ENCODE measurements around the gene PGAM5. TPM values are rescaled to one million over a fixed set of nuclear protein-coding genes. Genes with fewer than 3 reads are reported as not detected.

The PGAM5 gene
- total and polyA plus RNA-seq, 2 of the 13 experiments (the other 11 are each of a cell fraction or from before 2014, with no cell fraction given), result 18.0 to 77.9 TPM

- in situ Hi-C loops (cut with HindIII; ENCODE audit: extremely low pct_ligation_motif_present, low pct_unique_long_range_greater_than_20kb) (no loop called here), intact Hi-C loops (cut with micrococcal nuclease; ENCODE audit: unreplicated experiment) (no loop called here)
- H3K9me3 ChIP-seq (ENCODE audit: low read length), result no peaks in the 10 kb centered on the region
- H3K79me2 ChIP-seq (ENCODE audit: insufficient read depth, low read length), result peaks cover 35% of the 10 kb centered on the region
- peak overlapping the region; percentile 69 to 80 (median 73); a peak in 5 of 6 replicates for H3K4me3 ChIP-seq (replicated peaks in 1 of 3; ENCODE audit: insufficient read depth in 1 of 3, low read depth in 2 of 3, low read length in 3 of 3)
- H3K4me2 ChIP-seq (ENCODE audit: low read depth, low read length), result peak overlapping the region; percentile 75
- no peak for FAIRE-seq
- ChIA-PET CTCF (ENCODE audit: low intra/inter-chr PET ratio, low total read pairs) (no interaction called here), POLR2A (interaction anchor here (0.9 kb wide), 1 partner anchor 12 kb away, joined by 3 read pairs; no protein-coding TSS in a partner anchor)
- H2AFZ ChIP-seq (ENCODE audit: low read length), result no peak overlapping the region
- no TSS peak for BruUV-seq (replicated peaks)
- DNase-seq (ENCODE audit: low spot score), result peak; percentile 77
- peak overlapping the region; percentile 96 for H3K27ac ChIP-seq (ENCODE audit: extremely low read length, insufficient read depth, low read length)
- ATAC-seq, result peak; percentile 87
- no peaks in the 10 kb centered on the region; a peak in 1 of 5 replicates for H3K27me3 ChIP-seq (ENCODE audit: control insufficient read depth in 1 of 2, insufficient read depth in 2 of 2, low read length in 2 of 2)
- WGBS (ENCODE audit: low lambda C conversion rate), result 1% methylated on average over 26 of the region's 89 CpGs
- peaks cover 33% of the 10 kb centered on the region for H3K4me1 ChIP-seq (ENCODE audit: insufficient read depth, low read length)
- peaks cover 0 to 2% of the 10 kb centered on the region in 2 experiments; a peak in 1 of 5 replicates for H3K36me3 ChIP-seq (replicated peaks in 1 of 2; ENCODE audit: control insufficient read depth in 1 of 2, insufficient read depth in 2 of 2, low read length in 2 of 2)
- peak overlapping the region; percentile 89 for H3K9ac ChIP-seq (ENCODE audit: insufficient read depth, low read depth, low read length)
- peaks cover 21% of the 10 kb centered on the region for H4K20me1 ChIP-seq (ENCODE audit: insufficient read depth, low read length)
- TF ChIP-seq HNF4A (CRISPR knock-in tag; IDR thresholded peaks at IDR 0.05) (no peak), JUND (CRISPR knock-in tag; IDR thresholded peaks at IDR 0.05) (peak; percentile 49; the same call in 1 of the 2 replicates), TRIM24 (CRISPR knock-in tag; IDR thresholded peaks at IDR 0.05) (no peak), GPBP1L1 (CRISPR knock-in tag; IDR thresholded peaks at IDR 0.05) (no peak), SOX5 (CRISPR knock-in tag; IDR thresholded peaks at IDR 0.05; ENCODE audit: borderline replicate concordance) (peak; percentile 31; the same call in 1 of the 2 replicates), AGO1 (IDR thresholded peaks at IDR 0.05; ENCODE audit: low read depth, low read length, poor library complexity, severe bottlenecking) (no peak), KDM2A (CRISPR knock-in tag; IDR thresholded peaks at IDR 0.05; ENCODE audit: borderline replicate concordance, low read depth) (peak; percentile 80; the same call in 1 of the 2 replicates), ZFY (CRISPR knock-in tag; IDR thresholded peaks at IDR 0.05) (peak; percentile 96), ZNF777 (CRISPR knock-in tag; IDR thresholded peaks at IDR 0.05) (peak; percentile 48; the same call in 1 of the 2 replicates), THAP7 (CRISPR knock-in tag; IDR thresholded peaks at IDR 0.05) (no peak), ZNF20 (CRISPR knock-in tag; IDR thresholded peaks at IDR 0.05) (no peak), ZC3H13 (CRISPR knock-in tag; IDR thresholded peaks at IDR 0.05) (peak; percentile 43; the same call in 1 of the 2 replicates), SIN3B (IDR thresholded peaks at IDR 0.05; ENCODE audit: low read length) (no peak), STAT5B (CRISPR knock-in tag; IDR thresholded peaks at IDR 0.05) (no peak), ZBTB3 (CRISPR knock-in tag; IDR thresholded peaks at IDR 0.05; ENCODE audit: borderline replicate concordance, low read depth) (no peak), ZNF446 (CRISPR knock-in tag; IDR thresholded peaks at IDR 0.05) (no peak), ZNF383 (CRISPR knock-in tag; IDR thresholded peaks at IDR 0.05; ENCODE audit: borderline replicate concordance) (no peak), SCMH1 (CRISPR knock-in tag; IDR thresholded peaks at IDR 0.05; ENCODE audit: borderline replicate concordance) (no peak), ZBTB38 (CRISPR knock-in tag; IDR thresholded peaks at IDR 0.05) (no peak)
- TF ChIP-seq, protein P1, sequence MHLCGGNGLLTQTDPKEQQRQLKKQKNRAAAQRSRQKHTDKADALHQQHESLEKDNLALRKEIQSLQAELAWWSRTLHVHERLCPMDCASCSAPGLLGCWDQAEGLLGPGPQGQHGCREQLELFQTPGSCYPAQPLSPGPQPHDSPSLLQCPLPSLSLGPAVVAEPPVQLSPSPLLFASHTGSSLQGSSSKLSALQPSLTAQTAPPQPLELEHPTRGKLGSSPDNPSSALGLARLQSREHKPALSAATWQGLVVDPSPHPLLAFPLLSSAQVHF (CRISPR knock-in tag; IDR thresholded peaks at IDR 0.05), result no peak
- TF ChIP-seq, protein P2, sequence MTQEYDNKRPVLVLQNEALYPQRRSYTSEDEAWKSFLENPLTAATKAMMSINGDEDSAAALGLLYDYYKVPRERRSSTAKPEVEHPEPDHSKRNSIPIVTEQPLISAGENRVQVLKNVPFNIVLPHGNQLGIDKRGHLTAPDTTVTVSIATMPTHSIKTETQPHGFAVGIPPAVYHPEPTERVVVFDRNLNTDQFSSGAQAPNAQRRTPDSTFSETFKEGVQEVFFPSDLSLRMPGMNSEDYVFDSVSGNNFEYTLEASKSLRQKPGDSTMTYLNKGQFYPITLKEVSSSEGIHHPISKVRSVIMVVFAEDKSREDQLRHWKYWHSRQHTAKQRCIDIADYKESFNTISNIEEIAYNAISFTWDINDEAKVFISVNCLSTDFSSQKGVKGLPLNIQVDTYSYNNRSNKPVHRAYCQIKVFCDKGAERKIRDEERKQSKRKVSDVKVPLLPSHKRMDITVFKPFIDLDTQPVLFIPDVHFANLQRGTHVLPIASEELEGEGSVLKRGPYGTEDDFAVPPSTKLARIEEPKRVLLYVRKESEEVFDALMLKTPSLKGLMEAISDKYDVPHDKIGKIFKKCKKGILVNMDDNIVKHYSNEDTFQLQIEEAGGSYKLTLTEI (CRISPR knock-in tag; conservative IDR thresholded peaks at IDR 0.05), result no peak
These were observed 51.4 kb downstream of the PGAM5 start for GRCh38 chr12:132761921-132762583.
